DND-41 (cell line): ENCODE measurements around the gene DHRS11.

Experiments
- CTCF ChIP-seq: IDR thresholded peaks from 2 replicates; pipeline ENCODE4 v1.5.1; 2012; ENCODE audit warnings: borderline replicate concordance, low read length, moderate library complexity, mild to moderate bottlenecking; ENCODE audit not compliant: poor library complexity, severe bottlenecking; ENCODE audit errors: extremely low read depth
- EZH2 ChIP-seq: IDR thresholded peaks from 3 replicates; pipeline ENCODE4 v1.6.1; 2012; ENCODE audit warnings: borderline replicate concordance, low read depth, mild to moderate bottlenecking, moderate library complexity, low read length, inconsistent platforms; ENCODE audit not compliant: severe bottlenecking

DNA sequence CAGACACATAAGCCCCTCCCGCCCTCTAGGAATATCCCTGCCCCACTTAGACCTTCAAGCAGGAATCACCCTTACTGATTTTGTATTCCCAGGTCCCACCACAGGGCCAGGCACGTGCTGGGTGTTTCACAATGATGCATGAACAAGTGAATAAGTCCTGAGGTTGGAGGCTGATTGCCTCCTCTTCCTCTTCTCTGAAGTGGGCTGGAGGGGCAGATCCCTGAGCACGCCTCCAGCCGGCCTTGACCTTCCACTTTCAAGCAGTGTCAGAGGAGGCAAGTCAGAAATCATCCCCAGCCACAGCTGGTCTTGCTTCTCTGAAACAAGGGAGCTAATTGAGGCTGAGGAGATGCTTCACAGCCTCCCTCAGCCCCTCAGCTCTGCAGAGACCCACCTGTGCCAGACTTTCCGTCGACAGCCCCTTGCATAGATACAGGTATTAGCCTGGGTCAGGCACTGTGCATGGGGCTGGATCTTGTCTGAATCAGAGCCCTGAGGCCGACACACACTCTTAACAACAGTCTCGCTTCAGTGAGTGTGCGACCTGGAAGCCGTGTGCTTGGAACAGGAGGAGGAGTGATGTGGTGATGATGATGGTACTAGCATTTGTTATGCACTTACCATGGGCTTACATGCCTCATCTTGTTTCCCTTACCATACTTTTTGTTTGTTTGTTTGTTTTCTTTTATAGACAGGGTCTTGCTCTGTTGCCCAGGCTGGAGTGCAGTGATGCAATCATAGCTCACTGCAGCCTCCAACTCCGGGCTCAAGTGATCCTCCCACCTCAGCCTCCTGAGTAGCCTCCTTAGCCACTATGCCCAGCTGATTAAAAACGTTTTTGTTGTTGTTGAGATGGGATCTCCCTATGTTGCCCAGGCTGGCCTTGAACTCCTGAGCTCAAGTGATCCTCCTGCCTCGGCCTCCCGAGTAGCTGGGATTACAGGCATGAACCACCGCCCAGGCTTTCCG, 24.7 kb downstream of the DHRS11 start:
- TF ChIP-seq CTCF, result no peak
- no peak for TF ChIP-seq EZH2
